Hematopoietic multipotent progenitor cell treated with erythropoietin and hydrocortisone succinate and interleukin-3 and kit ligand, for 17 days (in vitro differentiated cells): ENCODE data around the gene GMIP.
A peak's percentile ranks its signal among the peaks of the same experiment; 100 is the strongest.
"Not testable (repeated sequence)": the region's sequence is repeated elsewhere in the genome, so short reads cannot be mapped to it uniquely, and the experiment has no call there.

ENCODE experiments used
- DNase-seq: peaks from one replicate; pipeline ENCODE4 v3.0.0-alpha.2; 2015; ENCODE audit warnings: low spot score

Gene GMIP, protein sequence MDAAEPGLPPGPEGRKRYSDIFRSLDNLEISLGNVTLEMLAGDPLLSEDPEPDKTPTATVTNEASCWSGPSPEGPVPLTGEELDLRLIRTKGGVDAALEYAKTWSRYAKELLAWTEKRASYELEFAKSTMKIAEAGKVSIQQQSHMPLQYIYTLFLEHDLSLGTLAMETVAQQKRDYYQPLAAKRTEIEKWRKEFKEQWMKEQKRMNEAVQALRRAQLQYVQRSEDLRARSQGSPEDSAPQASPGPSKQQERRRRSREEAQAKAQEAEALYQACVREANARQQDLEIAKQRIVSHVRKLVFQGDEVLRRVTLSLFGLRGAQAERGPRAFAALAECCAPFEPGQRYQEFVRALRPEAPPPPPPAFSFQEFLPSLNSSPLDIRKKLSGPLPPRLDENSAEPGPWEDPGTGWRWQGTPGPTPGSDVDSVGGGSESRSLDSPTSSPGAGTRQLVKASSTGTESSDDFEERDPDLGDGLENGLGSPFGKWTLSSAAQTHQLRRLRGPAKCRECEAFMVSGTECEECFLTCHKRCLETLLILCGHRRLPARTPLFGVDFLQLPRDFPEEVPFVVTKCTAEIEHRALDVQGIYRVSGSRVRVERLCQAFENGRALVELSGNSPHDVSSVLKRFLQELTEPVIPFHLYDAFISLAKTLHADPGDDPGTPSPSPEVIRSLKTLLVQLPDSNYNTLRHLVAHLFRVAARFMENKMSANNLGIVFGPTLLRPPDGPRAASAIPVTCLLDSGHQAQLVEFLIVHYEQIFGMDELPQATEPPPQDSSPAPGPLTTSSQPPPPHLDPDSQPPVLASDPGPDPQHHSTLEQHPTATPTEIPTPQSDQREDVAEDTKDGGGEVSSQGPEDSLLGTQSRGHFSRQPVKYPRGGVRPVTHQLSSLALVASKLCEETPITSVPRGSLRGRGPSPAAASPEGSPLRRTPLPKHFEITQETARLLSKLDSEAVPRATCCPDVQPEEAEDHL

DNA sequence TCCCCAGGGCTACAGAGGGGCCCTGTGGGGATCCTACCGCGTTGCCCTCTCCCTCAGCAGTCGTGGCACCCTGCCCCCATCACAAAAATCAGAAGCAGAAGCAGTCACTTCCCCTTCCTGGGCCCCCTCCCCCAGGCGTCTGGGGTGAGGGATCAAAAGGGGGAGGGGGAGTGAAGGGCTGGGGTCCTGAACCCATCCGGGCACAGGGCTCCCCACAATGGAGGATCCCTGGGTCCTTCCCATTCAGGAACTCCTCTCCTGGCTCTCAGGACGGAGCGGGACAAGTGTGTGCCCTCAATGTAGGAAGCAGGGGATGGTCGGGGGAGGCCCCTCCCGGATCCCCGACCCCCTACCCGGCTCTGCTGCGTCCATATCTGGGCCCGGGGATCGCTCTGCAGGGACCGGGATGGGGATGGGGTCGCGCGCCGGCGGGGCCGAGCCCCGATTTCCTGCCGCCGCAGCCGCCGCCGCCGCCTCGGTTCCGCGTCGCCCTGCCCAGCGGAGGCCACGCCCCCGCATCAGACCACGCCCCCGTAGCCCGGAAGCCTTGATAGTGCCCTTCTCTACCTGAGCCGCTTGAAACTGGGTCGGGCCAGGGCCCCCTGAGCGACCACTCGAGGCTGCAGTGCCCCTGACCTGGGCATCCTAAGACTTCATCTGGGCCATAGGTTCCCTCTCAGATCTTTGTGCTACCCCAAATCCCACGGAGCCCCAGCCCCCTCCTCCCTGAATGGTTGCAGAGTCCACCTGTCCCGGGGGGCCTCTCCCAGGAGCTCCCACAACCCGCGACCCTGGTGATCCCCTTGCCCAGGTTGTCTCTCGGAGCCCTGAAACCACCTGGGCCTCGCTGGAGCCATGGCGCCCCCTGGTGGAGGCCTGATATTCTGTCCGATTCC lies at the start of gene GMIP:
Gene GMIP, minus strand, starts transcription at position 500 of the 896 bp plus-strand sequence. Its CDS starts 128 bp downstream, at position 372.
- peak; percentile 75 for DNase-seq

DNA sequence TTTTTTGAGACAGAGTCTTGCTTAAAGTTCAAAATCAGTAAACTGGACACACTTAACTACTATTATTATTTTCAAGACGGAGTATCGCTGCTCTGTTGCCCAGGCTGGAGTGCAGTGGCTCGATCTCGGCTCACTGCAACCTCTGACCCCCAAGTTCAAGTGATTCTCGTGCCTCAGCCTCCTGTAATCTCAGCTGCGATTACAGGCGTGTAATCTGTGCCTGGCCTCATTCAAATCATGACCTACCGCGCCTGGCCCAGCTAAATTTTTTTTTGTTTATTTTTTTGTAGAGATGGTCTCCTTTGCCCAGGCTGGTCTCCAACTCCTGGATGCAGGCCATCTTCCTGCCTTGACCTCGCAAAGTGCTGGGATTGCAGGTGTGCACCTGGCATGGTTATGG lies 48.2 kb upstream of the GMIP start:
- no peak for DNase-seq

DNA sequence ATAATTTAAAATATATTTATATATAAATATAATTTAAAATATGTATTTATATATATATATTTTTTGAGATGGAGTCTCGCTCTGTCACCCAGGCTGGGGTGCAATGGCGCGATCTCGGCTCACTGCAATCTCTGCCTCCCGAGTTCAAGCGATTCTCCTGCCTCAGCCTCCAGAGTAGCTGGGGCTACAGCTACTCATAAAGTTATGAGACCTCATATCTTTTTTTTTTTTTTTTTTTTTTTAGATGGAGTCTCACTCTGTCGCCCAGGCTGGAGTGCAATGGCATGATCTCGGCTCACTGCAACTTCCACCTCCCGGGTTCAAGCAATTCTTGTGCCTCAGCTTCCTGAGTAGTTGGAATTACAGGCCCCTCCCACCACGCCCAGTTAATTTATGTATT lies 45.6 kb upstream of the GMIP start:
- DNase-seq = not testable (repeated sequence)

DNA sequence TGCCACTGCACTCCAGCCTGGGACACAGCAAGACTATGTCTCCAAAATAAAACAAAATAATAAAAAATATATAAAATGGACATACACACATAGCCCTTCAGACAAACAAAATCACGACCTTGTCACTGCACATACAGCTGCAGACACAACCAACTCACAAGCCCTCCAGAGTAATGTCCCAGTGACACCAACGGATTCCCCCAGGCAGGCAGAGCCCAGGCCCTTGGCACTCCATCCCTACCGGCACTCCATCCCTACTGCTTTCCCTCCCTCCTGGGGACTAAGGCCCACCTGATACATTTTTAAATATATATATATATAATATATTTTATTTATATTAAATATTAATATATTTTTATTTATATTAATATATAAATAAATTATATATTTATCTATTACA lies 43.6 kb upstream of the GMIP start:
- DNase-seq = no peak

DNA sequence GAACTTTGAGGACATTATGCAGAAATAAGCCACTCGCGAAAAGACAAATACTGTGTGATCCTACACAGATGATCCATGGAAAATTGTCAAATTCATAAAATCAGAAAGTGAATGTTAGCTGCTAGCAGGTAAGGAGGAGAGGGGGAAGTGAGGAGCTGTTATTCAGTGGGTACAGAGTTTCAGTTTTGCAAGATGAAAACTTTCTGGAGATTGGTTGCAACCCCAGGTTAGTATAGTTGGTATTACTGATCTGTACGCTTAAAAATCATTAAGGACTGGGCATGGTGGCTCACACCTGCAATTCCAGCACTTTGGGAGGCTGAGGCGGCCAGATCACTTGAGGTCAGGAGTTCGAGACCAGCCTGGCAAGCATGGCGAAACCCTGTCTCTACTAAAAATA lies 43.1 kb upstream of the GMIP start:
- DNase-seq = no peak

DNA sequence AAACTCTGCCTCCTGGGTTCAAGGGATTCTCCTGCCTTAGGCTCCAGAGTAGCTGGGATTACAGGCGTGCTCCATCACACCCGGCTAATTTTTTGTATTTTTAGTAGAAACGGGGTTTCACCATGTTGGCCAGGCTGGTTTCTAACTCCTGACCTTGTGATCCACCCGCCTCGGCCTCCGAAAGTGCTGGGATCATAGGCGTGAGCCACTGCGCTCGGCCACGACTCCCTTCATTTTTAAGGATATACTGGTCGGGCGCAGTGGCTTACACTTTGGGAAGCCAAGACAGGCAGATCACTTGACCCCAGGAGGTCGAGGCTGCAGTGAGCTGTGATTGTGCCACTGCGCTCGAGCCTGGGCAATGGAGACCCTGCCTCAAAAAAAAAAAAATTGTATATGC lies 42.7 kb upstream of the GMIP start:
- not testable (repeated sequence) for DNase-seq

DNA sequence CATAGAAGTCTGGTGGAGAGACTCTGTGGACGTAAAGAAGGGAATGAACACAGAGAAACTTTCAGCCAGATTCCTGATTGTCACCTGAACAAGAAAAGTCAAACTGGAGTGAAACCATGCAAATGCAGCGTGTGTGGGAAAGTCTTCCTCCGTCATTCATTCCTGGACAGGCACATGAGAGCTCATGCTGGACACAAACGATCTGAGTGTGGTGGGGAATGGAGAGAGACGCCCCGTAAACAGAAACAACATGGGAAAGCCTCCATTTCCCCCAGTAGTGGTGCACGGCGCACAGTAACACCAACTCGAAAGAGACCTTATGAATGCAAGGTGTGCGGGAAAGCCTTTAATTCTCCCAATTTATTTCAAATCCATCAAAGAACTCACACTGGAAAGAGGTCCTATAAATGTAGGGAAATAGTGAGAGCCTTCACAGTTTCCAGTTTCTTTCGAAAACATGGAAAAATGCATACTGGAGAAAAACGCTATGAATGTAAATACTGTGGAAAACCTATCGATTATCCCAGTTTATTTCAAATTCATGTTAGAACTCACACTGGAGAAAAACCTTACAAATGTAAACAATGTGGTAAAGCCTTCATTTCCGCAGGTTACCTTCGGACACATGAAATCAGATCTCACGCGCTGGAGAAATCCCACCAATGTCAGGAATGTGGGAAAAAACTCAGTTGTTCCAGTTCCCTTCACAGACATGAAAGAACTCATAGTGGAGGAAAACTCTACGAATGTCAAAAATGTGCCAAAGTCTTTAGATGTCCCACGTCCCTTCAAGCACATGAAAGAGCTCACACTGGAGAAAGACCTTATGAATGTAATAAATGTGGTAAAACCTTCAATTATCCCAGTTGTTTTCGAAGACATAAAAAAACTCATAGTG lies 36.0 kb upstream of the GMIP start:
- no peak for DNase-seq

DNA sequence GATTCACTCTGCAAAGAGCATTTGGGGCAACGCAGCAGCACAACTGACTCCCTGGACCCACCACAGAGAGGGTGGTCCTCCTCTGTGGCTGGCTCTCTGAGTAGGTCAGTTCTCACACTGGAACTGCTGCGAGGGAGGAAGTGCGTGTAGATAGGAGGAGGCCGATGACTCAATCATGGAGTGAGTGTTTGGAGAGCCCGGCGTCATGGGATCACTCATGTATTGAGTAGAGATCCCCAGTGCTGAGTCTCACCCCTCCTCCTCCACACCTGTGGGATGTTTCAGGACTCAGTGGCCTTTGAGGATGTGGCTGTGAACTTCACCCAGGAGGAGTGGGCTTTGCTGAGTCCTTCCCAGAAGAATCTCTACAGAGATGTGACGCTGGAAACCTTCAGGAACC lies 34.1 kb upstream of the GMIP start:
- DNase-seq = no peak

DNA sequence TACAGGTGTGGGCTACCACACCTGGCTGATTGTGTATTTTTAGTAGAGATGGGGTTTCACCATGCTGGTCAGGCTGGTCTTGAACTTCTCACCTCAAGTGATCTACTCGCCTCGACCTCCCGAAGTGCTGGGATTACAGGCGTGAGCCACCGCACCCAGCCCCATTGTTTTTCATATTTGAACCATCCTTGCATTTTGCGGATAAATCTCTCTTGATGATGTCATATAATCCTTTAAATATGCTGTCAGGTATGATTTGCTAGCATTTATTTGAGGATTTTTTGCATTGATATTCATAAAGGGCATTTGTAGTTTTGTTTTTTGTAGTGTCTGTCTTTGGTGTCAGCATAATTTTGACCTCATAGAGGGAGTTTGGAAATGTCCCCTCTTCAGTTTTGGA lies 30.9 kb upstream of the GMIP start:
- no peak for DNase-seq

DNA sequence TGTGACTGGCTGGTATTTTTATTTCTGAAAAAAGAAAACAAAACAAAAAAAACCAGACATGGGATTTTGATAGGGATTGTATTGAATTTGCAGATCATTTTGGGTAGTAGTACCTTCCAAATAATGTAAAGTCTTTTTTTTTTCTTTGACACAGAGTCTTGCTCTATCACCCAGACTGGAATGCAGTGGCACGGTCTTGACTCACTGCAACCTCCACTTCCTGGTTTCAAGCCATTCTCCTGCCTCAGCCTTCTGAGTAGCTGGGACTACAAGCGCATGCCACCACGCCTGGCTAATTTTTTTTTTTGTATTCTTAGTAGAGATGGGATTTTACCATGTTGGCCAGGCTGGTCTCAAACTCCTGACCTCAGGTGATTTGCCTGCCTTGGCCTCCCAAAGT lies 29.4 kb upstream of the GMIP start:
- DNase-seq = no peak

DNA sequence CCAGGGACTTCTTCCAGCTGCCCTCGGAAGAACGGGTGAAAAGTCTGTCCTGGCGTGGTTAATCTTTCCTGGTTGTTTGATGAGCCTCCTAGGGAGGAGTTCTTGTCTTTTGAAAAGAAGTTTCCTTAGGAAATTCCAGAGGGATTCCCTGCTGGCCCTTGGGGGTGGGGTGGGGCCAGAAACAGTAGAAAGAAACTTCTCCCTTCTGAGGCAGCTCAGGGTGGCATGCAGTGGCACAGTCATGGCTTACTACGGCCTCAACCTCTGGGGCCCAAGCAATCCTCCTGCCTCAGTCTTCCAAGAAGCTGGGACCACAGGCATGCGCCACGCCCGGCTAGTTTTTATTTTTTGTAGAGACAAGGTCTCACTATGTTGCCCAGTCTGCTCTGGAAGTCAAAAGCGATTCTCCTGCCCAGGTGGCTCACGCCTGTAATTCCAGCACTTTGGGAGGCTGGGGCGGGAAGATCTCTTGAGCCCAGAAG lies 26.7 kb upstream of the GMIP start:
- no peak for DNase-seq

DNA sequence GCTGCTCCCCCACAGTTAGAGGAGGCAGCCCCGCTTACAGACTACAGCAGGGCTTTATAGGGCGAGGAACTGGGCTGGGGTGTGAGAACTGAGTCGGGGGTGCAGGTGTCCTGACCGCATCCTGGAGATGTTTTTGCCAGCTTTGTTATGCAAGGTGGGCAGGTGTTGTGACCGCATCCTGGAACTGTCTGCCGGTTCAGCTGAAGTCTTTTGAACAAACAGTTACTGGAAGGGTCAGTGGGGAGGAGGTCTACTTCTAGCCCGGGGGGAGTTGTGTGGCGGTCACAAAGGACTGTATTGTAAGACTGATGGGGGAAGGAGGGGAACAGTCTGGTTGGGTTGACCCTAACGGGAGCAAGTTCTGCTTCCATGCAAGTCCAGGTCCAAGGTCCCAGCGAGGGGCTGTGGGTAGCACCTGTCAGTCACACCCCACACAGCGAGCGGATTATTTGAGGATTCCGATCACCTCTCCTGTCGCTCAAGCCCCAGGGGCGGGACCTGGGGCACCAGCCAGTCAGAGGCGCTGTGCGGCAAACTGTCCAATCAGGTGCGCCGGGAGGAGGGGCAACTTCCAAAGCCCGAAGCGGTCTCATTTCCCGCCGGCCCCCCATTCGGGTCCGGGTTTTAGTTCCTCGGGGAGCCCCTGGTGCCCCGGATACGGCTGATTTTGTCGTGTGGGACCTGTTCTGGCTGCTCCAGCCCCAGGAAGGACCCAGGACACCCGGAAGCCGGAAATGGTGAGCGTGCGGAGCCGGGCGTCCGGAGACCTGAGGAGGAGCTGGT lies 25.0 kb upstream of the GMIP start, which contains the start of gene ZNF101:
Gene ZNF101, plus strand, starts transcription at position 610 of the 783 bp plus-strand sequence. Its CDS starts 125 bp downstream, at position 735.
- peak; percentile 86 for DNase-seq

DNA sequence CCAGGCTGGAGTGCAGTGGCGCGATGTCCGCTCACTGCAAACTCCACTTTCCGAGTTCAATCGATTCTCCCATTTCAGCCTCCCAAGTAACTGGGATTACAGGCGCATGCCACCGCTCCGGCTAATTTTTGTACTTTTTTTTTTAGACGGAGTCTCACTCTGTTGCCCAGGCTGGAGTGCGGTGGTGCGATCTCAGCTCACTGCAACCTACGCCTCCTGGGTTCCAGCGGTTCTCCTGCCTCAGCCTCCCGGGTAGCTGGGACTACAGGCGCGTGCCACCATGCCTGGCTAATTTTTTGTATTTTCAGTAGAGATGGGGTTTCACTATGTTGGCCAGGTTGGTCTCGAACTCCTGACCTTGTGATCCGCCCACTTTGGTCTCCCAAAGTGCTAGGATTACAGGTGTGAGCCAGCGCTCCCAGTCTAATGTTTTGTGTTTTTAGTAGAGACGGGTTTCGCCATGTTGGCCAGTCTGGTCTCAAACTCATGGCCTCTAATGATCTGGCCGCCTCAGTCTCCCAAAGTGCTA lies 22.0 kb upstream of the GMIP start:
- DNase-seq = not testable (repeated sequence)

DNA sequence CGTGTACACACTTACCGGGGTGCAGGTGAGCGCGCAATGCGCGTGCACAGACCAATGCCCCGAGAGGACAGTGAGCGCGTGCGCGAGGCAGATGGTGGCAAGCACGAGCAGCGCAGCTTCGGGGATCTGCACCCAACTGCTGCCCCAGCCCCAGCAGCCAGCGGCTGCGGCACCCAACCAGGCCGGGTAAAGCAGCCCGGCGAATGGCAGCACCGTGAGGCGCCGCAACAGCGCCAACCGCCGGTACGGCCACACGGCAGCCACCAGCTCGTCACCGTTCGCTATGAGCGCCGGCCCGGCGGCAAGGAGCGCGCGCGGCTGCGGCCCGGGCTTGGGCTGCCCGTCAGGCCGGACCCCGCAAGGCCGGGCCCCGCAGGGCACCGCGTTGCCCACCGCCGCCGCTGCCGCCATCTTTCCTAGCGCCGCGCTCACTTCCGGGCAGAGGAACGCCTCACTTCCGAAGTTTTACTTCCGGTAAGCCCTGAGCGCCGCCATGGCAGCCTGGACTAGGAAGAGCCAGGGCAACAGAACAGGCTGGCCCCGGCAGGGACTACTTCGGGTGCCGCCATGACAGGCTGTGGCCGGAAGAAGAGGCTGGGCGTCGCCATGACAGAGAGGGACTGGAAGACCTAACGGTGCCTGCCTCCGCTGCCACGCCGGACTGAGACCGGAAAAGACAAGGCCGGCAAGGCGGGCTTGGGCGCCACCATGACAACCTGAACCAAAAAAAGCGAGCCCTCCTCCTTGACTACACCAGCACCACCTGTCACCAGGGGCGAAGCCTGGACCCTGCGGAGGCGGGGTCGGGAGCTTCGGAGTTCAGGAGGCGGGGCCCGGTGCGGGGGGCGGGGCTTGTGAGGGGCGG lies 20.0 kb upstream of the GMIP start, which contains the start of gene ATP13A1:
Gene ATP13A1, minus strand, starts transcription at position 421 of the 865 bp plus-strand sequence. Its CDS starts 10 bp downstream, at position 411.
- DNase-seq = peak; percentile 92

DNA sequence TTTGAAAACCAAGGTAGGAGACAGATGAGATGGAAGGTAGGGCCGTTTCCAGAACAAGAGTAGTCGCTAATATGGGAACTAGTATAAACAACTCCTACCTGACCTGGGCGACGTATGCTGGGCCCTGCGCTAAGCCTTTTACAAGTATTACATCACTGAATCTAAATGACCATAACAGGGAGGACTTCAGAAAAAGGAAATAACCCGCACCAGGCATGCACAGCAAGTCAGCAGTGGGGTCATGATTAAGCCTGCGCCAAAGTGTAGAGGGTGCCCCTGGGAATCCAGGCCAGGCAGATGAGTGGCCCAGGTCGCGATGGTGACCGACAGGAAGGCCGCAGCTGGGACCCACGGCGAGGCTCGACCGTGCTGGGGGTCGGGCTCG lies 19.4 kb upstream of the GMIP start:
- DNase-seq = no peak

DNA sequence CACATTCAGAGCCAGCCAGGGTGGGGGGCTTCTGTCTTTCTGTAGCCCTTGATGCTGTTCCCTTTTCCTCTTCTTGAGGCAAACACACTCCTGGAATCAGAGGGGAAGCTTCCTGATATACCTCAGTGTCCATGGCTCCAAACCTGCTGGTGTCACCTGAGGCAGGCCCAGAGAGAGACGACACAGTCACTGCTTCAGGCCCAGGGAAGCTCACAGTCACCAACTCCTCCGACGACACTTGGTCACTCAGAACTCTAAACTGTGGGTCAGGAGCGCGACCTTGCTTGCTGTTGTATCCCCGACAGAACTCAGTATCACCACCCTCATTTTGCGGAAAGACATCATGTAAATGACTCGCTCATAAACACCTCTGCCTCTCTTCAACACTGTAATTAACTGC lies 18.9 kb upstream of the GMIP start:
- DNase-seq = no peak

DNA sequence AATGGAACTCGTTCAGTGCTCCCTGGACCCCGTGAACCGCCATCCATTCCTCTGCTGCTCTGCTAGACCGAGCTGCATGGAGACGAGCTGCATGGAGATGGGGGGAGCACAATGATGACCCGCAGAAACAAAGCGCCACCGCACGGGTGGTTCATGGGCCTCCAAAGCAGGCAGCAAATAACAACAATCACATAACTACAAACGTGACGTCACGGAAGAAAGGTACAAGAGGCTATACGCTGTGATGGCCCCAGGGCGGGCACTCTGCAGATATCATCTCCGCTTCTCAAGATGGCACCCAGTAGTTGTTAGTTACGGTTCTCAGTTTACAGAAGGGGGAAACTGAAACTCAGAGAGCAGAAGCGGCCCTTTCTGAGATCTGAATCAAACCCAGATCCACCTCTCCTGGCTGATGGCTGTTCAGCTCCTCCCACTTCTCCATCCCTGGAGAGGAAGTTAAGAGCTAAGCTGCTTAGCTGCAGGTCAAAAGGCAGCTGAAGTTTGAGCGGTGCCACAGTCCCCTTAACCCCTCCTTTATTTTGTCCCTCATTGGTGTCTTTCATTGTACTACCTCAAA lies 18.3 kb upstream of the GMIP start:
- no peak for DNase-seq

DNA sequence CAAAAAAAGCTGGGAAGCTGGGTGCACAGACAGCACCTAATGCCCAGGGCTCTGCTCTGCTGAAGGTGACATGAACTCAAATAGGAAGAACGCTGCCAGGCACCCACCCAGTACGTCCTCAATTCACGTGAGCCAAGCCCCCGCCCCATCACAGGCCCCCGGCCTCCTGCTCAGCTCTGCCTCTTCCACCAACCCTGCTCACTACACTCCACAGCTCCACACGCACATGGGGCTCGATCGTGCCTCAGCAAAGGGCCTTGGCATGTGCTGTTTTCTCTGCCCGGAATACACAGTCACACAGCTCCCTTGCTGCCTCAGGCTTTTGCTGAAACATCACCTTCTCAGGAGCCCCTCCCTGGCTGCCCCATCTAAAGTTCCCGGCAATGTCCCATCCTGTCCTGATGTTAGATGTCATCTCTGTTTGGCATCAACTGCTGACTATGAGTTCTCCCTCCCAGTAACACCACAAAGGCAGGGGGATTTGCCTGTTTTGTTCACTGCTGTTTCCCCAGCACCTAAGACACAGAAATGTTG lies 17.8 kb upstream of the GMIP start:
- no peak for DNase-seq
